Peyer's patch (tissue), 4 donors: ENCODE measurements around the gene TTC1. TPM values are rescaled to one million over a fixed set of nuclear protein-coding genes. Genes with fewer than 3 reads are reported as not detected.

Experiments
- DNase-seq, 3 donors: peaks; one replicate each; pipeline ENCODE4 v3.0.0-alpha.2; 2017 to 2019
- H3K27ac ChIP-seq, 4 donors: fragments of 200-600 bp; sonication (generic); one replicate each; pipeline ENCODE4 v1.5.1; 2016 to 2019
- H3K27me3 ChIP-seq, 2 donors: fragments of 200-600 bp; sonication (generic); one replicate each; pipeline ENCODE4 v1.5.1; 2019
- H3K36me3 ChIP-seq, 3 donors: fragments of 200-600 bp; sonication (generic); one replicate each; pipeline ENCODE4 v1.5.1; 2016 to 2019
- H3K4me1 ChIP-seq, 4 donors: fragments of 200-600 bp; sonication (generic); one replicate each; pipeline ENCODE4 v1.5.1; 2016 to 2019
- H3K4me3 ChIP-seq, 4 donors: fragments of 200-600 bp; sonication (generic); 1 replicate in 3 of 4; 2 replicates in 1 of 4; pipeline ENCODE4 v1.5.1; 2016 to 2019; ENCODE audit warnings: mild to moderate bottlenecking in 1 of 4
- H3K9me3 ChIP-seq, 4 donors: fragments of 200-600 bp; sonication (generic); one replicate each; pipeline ENCODE4 v1.5.1; 2016 to 2019; ENCODE audit warnings: mild to moderate bottlenecking in 1 of 4
- POLR2A ChIP-seq, 2 donors: fragments of 450-650 bp; IDR thresholded peaks; one replicate each; pipeline ENCODE4 v1.5.1; 2017; ENCODE audit warnings: antibody characterized with exemption in 2 of 2, mild to moderate bottlenecking in 2 of 2, moderate library complexity in 2 of 2
- total RNA-seq, 4 donors: library from RNA; depleted of rRNA; stranded (reverse); fragments of >200 nt; gene quantifications; one replicate each; pipeline ENCODE4 v1.1.0, GENCODE V29; 2016
- TF ChIP-seq, protein P1 (sequence below), 6 experiments: fragments of 450-650 bp in 4 of 6; fragments of 200-600 bp in 2 of 6; sonication (generic) in 1 of 6; IDR thresholded peaks; one replicate each; pipeline ENCODE4 v1.5.1; 2017 to 2019; ENCODE audit warnings: antibody characterized with exemption in 6 of 6, mild to moderate bottlenecking in 3 of 6, moderate library complexity in 1 of 6

TTC1 gene, protein sequence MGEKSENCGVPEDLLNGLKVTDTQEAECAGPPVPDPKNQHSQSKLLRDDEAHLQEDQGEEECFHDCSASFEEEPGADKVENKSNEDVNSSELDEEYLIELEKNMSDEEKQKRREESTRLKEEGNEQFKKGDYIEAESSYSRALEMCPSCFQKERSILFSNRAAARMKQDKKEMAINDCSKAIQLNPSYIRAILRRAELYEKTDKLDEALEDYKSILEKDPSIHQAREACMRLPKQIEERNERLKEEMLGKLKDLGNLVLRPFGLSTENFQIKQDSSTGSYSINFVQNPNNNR
- total RNA-seq: 10 to 100 TPM; 11.6 to 85.0 (median 26.4) TPM

DNA sequence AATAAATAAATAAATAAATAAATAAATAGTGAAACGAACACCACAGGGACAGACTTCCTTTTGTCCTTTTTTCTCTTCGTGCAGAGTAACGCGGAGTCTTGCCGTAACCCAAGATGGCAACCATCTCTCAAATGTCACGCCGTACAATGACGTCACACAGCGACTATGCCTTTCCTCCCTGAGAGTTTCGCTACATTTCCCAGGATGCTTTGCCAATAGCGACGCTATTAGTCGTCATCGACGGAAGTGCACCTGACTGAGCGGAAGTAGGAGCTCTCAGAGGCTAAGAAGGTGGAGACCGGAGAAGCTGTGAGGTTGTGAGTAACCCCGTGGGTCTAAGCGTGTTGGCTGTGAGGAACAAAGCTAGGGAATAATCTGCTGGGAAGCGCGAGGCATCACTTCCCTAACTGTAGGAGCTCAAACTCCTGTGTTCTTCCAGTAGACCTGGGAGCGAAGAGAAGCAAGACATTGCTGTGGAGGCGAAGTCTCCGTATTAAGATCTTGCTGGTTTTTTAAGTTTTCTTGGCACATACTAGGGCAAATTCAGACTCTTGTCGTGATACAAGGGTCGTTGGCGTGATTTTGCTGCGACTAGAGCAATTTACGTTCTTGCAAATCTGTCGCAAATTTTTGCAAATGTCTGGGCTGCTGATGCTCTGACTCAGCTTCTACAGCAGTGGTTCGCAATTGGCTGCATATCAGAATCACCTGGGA, at the start of gene TTC1:
Gene TTC1 (plus strand): TSS at position 263 of the 714 bp plus-strand sequence. CDS start 1,390 bp downstream, outside the sequence.
- no peaks in the 10 kb centered on the region for H3K9me3 ChIP-seq
- peak within 1 kb of the TSS; percentile 61 to 75 (median 66) for H3K4me3 ChIP-seq
- peak; percentile 90 to 93 for TF ChIP-seq POLR2A (IDR thresholded peaks at IDR 0.05)
- TF ChIP-seq, protein P1, sequence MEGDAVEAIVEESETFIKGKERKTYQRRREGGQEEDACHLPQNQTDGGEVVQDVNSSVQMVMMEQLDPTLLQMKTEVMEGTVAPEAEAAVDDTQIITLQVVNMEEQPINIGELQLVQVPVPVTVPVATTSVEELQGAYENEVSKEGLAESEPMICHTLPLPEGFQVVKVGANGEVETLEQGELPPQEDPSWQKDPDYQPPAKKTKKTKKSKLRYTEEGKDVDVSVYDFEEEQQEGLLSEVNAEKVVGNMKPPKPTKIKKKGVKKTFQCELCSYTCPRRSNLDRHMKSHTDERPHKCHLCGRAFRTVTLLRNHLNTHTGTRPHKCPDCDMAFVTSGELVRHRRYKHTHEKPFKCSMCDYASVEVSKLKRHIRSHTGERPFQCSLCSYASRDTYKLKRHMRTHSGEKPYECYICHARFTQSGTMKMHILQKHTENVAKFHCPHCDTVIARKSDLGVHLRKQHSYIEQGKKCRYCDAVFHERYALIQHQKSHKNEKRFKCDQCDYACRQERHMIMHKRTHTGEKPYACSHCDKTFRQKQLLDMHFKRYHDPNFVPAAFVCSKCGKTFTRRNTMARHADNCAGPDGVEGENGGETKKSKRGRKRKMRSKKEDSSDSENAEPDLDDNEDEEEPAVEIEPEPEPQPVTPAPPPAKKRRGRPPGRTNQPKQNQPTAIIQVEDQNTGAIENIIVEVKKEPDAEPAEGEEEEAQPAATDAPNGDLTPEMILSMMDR (IDR thresholded peaks at IDR 0.05): no peak
- peaks cover 0 to 16% (median 0%) of the 10 kb centered on the region in 3 donors for H3K36me3 ChIP-seq
- no peaks in the 10 kb centered on the region for H3K27me3 ChIP-seq
- peak; percentile 86 to 98 (median 97) for DNase-seq
- H3K27ac ChIP-seq: peak within 1 kb of the TSS; percentile 78 to 82 (median 81)
- peaks cover 0 to 24% (median 3%) of the 10 kb centered on the region in 4 donors for H3K4me1 ChIP-seq

DNA sequence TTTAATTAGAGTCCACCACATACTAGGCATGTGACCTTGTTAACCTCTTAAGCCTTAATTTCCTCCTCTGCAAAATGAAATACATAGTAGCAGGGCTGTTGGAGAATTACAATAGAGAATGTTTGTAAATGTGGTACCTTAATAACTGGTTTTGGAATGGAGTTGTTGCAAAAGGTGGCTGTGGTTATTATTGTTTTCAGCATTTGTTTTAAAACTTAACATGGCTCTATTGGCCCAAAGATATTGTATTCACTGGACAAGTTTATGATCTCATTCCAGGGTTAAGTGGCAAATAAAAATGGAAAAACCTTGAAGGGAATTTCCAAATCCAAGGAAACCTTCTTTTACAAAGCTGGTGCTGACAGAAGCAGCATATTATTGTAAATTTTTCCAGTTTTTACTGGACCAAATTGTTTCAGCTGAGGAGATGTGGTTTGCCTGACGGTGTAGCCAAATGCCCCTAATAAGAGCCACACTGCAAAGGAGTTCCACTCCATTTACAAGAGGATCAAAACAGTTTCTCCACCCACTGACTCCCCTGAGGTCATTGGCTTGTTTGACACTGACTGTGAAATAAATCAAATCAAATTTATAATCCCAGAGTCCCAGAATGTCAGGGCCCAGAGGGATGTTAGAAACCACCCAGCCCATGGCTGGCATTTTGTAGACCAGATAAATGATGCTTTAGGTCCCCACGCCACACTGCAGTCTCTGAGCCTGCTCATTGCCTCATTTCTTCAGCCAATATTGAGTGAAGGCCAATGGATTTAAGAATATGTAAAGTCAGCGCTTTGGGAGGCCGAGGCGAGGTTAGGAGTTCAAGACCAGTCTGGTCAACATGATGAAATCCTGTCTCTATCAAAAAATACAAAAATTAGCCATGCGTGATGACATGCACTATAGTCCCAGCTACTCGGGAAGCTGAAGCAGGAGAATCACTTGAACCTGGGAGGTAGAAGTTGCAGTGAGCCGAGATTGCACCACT, 47.5 kb upstream of the TTC1 start:
- Histone ChIP-seq H3K4me3 (no peak overlapping the region), H3K27me3 (no peaks in the 10 kb centered on the region), H3K4me1 (no peaks in the 10 kb centered on the region), H3K9me3 (no peaks in the 10 kb centered on the region), H3K36me3 (no peaks in the 10 kb centered on the region), H3K27ac (no peak overlapping the region)
- TF ChIP-seq, protein P1 (IDR thresholded peaks at IDR 0.05): no peak
- no peak for DNase-seq

DNA sequence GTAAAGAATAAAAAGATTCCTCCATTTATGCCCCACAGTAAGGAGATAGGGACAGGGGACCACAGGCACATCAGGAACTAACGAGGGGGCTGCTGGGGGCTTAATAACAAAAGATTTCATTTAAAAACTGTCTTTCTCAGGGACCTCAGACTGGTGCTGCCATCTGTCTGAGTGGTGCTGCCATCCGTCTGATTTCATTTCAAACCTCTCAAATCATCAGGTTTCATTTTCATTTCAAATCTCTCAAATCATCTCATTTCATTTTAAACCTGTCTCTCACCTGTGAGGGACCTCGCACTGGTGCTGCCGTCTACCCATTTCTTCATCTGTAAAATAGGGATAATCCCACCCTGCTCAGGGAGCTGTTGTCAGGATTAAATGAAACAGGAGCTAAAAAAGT, 46.7 kb upstream of the TTC1 start:
- DNase-seq: no peak
- H3K4me3 ChIP-seq: no peak overlapping the region
- no peaks in the 10 kb centered on the region for H3K36me3 ChIP-seq
- no peaks in the 10 kb centered on the region for H3K27me3 ChIP-seq
- H3K9me3 ChIP-seq: no peaks in the 10 kb centered on the region
- no peak overlapping the region for H3K27ac ChIP-seq
- TF ChIP-seq, protein P1 (IDR thresholded peaks at IDR 0.05): no peak
- no peak for TF ChIP-seq POLR2A (IDR thresholded peaks at IDR 0.05)
- H3K4me1 ChIP-seq: no peaks in the 10 kb centered on the region

DNA sequence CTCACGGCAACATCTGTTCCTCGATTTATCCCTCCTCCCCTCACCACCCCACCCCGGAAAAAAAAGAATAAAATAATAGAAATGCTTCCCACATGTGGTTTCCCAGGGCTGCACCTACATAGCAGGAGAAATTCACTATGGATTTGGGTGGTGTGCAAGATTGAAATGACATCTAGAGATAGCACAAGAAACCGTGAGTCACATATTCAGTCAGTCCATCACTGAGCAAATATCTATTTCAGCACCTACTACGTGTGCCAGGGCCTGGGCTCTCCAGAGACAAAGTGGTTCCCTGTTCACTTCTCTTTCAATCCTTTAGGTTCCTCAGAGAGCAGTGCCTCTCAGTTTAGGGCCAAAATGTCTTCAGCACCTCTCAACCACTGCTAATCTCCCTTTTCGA, 45.0 kb upstream of the TTC1 start:
- Histone ChIP-seq H3K27me3 (no peaks in the 10 kb centered on the region), H3K4me3 (no peak overlapping the region), H3K9me3 (no peaks in the 10 kb centered on the region), H3K27ac (no peak overlapping the region), H3K4me1 (no peaks in the 10 kb centered on the region), H3K36me3 (no peaks in the 10 kb centered on the region)
- DNase-seq: no peak
- no peak for TF ChIP-seq POLR2A (IDR thresholded peaks at IDR 0.05)
- TF ChIP-seq, protein P1 (IDR thresholded peaks at IDR 0.05): no peak
